HK-2 (cell line): ENCODE results near the gene ANKRD16.
"Not testable (repeated sequence)": the region's sequence is repeated elsewhere in the genome, so short reads cannot be mapped to it uniquely, and the experiment has no call there.

Experiments used
- DNase-seq: peaks from one replicate; pipeline ENCODE4 v3.0.0-alpha.2; 2018; ENCODE audit not compliant: unreplicated experiment

ANKRD16 gene

DNA sequence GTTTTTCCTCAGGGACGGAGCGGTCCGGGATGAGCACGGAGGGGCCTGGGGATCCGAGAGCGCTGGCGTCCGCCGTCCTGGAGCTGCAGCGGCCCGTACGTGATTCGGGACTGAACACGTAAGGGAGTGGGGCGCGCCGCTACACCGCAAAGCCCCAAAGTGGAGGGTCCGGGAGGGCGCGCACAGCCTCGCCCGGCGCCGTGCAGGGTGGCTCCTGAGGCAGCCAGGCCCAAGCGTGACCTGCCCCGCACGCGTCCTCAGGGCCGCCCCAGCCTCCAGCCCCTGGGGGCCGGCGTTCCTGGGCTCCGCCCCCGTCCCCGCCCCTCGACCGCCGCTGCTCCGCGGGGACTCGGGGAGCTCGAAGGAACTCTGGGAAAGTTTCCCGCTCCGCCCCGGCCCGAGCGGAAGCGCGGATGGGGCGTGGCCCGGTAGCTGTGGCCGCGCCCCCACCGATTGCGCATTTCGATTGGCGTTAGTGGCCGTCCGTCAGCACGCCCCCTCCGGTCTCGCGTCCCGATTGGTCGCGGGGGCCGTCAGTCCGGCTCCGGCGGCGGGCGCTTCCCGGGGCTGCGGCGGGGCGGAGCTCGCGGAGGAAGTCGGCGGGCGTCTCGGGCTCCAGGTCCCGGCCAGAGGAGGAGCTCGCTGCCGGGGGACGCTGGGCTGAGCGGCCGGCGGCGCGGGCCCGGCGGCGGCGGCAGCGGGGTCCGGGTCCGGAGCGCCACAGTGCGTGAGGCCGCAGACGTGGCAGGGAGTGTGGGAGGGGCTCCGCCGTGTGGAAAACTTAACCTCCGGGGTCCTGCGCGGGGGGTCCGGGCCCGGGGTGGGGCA is at the start of gene ANKRD16, which contains the start of gene FBH1:
TSS of gene ANKRD16 (minus strand) at position 270 of the 828 bp plus-strand sequence. CDS start 539 bp downstream, outside the sequence.
TSS of gene FBH1 (plus strand) at position 620 of the 828 bp plus-strand sequence. CDS start at position 723, 103 bp downstream.
- DNase-seq = peak; percentile 96

- no peak for DNase-seq
Measured at GRCh38 chr10:5938291-5938690, 48.6 kb upstream of the ANKRD16 start.

DNA sequence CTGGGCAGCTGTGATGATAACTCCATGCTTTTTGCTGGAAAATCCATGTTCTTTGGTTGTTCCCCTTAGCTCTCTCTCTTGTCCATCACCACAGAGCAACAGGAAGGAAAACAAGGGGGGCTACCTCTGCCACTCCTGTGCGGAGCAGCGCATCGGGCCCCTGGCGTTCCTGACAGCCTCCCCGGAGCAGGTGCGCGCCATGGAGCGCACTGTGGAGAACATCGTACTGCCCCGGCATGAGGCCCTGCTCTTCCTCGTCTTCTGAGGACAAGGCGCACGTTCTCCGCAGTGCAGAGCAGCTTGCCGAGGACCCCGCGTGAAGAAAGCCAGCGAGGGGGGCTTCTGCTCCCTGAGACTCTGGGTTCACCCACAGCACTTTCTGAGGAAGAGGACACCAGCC is 47.3 kb upstream of the ANKRD16 start:
- no peak for DNase-seq

GRCh38 chr10:5935628-5936027 is 45.9 kb upstream of the ANKRD16 start:
- DNase-seq = no peak

DNA sequence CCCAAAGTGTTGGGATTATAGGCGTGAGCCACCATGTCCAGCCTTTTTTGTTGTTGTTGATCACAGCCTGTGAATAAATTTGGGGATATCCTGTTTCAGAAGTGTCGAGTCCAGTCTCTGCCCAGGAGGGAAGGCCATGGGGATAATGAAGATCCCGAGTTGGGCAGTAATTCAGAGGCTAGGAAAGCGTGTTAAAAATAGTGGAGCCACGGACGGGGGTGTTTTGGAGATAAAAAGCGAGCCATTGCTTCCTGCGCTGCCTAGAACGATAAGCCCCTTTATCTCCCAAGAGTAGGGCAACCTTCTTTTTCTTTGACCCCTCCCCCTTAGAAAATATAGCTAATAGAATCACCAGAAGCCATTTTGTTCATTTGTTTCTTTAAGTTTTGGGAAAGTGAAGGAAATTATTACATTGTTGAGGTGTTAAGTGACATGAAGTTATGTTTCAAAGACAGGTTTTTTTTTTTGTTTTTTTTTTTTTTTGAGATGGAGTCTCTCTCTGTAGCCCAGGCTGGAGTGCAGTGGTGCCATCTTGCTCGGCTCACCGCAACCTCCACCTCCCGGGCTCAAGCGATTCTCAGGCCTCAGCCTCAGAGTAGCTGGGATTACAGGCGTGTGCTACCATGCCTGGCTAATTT is 44.3 kb upstream of the ANKRD16 start:
- no peak for DNase-seq

GRCh38 chr10:5932345-5932744 is 42.7 kb upstream of the ANKRD16 start:
- DNase-seq = no peak

DNA sequence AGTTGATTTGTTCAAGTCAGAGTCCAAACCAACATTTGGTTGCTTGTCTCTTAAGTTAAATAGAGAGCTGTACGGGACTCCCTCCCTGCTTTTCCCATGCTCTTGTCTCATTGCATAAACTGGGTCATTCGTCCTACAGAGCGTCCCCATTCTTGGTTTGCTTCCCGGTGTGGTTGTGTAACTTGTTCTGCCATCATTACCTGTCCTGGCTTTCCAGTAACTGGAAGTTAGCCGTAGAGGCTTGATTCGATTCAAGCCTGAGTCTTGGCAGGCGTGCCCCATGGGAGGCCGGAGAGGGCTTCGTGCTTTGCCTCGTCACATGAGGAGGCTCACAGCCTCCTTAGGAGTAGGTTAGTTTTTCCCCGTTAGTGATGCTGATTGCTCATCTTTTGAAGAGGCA is 40.6 kb upstream of the ANKRD16 start:
- DNase-seq = no peak

DNA sequence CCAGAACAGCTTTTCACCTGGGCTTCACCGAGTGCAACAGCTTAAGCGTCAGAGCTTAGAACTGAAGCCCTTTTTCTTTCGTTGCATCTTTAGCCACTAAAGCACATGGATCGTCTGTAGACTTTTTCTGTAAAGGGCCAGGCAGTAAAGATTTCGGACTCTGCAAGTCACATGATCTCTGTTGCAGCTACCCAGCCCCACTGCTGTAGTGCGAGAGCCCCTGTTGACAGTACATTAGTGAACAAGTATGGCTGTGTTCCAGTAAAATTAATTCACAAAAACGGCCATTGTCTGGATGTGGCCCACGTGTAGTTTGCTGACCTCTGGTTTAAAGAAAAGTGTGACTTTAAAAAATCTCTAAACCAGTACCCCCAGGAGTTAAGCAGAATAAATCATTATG is 39.7 kb upstream of the ANKRD16 start:
- DNase-seq = no peak

GRCh38 chr10:5927306-5927705 is 37.6 kb upstream of the ANKRD16 start:
- no peak for DNase-seq

- DNase-seq = no peak
Measured at GRCh38 chr10:5924889-5925288, 35.2 kb upstream of the ANKRD16 start.

DNA sequence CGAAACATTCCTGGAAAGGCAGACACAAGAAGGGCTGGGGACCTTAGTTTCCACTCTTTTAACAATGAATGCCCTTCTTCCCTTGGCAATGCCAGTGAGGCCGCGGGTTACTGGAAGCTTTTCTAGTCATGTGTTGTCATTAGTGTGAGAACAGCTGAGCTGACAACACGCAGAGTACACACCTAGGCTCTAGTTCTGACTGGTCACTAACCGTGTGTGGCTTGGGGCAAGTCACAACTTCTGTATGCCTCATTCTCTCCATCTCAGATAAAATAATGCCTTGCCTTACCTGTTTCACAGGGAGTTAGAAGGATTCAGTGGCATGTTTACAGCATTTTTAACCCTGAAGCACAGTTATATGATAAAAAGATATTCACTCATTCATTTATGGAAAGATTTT is 32.1 kb upstream of the ANKRD16 start:
- no peak for DNase-seq

DNA sequence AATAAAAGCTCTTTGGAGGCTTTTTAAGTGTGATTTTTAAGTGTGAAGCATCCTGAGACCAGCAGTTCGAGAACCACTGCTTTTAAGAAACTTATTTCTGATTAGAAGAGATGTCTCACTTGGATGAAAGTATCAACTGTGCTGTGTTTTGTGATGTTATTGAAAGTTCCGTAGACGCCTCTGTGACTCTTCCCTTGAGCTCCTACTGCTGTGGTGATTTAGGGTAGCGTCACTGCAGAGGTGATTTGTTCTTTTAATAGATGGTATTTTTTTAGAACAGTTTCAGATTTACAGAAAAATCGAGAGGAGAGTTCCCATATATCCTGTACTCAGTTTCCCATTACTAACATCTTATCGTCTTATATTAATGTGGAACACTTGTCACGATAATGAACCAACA is 29.9 kb upstream of the ANKRD16 start:
- DNase-seq = no peak

DNA sequence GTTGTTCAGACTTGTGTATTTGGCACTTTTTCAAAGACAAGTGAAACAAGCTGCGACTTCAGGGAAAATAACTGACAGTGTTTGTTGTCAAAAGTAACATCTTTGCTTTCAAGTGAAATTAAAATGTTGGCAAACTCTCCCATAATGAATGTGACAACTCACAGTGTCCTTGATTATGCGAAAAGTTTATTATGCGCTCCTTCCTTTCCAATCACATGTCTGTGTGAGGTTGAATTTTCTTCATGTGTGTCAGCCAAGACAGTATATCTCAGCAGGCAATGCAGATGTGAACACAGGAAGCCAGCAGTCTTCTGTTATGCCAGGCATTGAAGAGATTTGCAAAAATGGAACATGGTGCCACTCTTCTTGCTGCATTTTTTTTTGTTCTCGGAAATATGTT is 29.1 kb upstream of the ANKRD16 start:
- DNase-seq = no peak

DNA sequence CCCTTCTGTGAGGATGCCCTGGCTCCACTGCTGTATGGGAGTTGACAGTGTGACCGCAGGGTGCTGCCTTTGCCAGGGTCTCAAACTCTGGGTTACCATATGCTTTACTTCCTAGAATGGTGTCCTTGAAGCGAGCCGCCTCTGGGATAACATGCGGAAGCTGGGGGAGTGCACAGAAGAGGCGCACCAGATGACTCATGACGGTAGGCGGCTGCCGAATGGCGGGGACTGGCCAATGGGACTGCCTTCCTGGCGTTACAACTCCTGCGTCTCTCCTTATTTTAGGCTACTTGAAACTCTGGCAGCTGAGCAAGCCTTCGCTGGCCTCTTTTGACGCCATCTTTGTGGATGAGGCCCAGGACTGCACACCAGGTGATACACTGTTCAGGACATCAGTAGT is 27.6 kb upstream of the ANKRD16 start:
- no peak for DNase-seq

- DNase-seq = no peak
Measured at GRCh38 chr10:5915451-5915850, 25.8 kb upstream of the ANKRD16 start.

DNA sequence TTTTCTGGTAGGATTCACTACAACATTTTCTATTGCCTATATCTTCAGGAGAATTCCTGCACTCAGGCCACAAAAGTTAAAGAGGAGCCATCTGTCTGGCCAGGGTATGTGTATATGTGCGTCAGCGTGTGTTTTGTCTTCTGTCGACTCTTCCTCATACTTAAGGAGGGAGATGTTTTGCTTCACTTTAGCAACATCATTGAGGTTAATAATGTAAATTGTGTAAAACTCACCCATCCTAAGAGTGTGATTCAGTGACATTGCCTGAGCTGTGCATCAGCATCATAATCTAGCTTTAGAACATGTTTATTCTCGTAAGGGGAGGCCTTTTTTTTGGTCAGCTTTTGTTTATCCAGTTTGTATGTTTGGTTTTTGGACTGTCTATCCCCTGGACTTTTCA is 24.0 kb upstream of the ANKRD16 start:
- no peak for DNase-seq

DNA sequence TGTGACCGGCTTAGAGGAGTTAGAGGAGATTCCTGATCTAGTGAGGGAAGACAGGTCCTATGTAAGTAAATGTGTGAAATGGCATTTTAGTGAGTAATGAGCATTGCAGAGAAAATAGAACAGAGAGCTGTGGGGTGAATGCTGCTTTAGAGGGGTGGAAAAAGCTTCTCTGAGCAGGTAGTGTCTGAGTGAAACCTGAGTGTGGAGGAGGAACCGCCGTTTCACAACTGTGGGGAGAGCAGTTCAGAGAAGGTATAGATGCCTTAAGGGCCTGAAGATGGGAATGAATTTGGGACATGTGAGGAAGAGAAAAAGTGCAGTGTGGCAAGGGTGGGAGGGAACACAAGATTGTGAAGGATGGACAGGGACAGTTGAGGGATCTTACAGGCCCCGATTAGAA is 22.0 kb upstream of the ANKRD16 start:
- DNase-seq = no peak

GRCh38 chr10:5910323-5911100 is 20.8 kb upstream of the ANKRD16 start:
- DNase-seq = no peak

GRCh38 chr10:5908676-5909075 is 19.0 kb upstream of the ANKRD16 start:
- not testable (repeated sequence) for DNase-seq

DNA sequence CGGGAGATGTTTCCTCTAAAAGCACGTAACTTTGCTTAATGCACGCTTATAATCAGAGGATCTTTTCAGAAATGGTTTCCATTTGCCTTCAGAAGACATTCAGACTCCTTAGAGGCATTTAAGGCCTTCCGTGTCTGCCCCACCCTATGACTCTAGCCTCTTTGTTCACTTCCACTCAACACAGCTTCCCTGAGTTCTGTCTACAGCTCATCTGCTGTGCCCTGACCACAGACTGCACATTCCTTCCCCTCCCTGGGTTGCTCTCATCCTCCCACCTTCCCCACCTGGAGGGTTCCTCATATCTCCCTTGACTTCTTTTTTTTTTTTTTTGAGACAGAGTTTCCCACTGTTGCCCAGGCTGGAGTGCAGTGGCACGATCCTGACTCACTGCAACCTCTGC is 17.0 kb upstream of the ANKRD16 start:
- no peak for DNase-seq

DNA sequence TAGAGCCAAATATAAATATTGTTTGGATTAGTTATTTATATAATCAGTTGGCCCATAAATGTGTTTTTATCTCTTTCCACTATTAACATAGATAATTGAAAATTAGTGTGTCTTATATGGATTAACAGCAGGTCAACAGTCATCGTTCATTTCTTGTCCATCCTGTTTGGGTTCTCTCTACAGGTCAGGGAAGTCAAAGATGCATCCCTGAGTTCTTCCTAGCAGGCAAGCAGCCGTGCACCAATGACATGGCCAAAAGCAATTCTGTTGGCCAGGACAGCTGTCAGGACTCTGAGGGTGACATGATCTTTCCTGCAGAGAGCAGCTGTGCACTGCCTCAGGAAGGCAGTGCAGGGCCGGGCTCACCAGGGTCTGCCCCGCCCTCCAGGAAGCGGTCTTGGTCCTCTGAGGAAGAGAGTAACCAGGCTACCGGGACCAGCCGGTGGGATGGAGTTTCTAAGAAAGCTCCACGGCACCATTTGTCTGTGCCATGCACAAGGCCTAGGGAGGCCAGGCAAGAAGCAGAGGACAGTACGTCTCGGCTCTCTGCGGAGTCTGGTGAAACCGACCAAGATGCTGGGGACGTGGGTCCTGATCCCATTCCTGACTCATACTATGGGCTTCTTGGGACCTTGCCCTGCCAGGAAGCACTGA is 16.3 kb upstream of the ANKRD16 start:
- DNase-seq = no peak

GRCh38 chr10:5904227-5904626 is 14.5 kb upstream of the ANKRD16 start:
- no peak for DNase-seq
